Activated naive CD4-positive, alpha-beta T cell treated with anti-CD3 and anti-CD28 coated beads, Interleukin-2, amount 50 U/mL, for 24 hours (primary cell): ENCODE measurements around the gene TMEM132C.

ENCODE experiments used
- H3K27ac Mint-ChIP-seq: one replicate; pipeline ENCODE4 v1.8.0; 2021; ENCODE audit warnings: mild to moderate bottlenecking, mixed read lengths
- H3K27me3 Mint-ChIP-seq: one replicate; pipeline ENCODE4 v1.8.0; 2021; ENCODE audit warnings: mixed read lengths
- H3K36me3 Mint-ChIP-seq: one replicate; pipeline ENCODE4 v1.8.0; 2021; ENCODE audit warnings: mixed read lengths
- H3K4me1 Mint-ChIP-seq: one replicate; pipeline ENCODE4 v1.8.0; 2021; ENCODE audit warnings: mixed read lengths
- H3K4me3 Mint-ChIP-seq: one replicate; pipeline ENCODE4 v1.8.0; 2021; ENCODE audit warnings: mild to moderate bottlenecking, mixed read lengths
- H3K9me3 Mint-ChIP-seq: one replicate; pipeline ENCODE4 v1.8.0; 2021; ENCODE audit warnings: mixed read lengths

TMEM132C gene

GRCh38 chr12:128408669-128409068 lies 141.7 kb downstream of the TMEM132C start:
- Mint-ChIP-seq H3K27me3 (no peaks in the 10 kb centered on the region), H3K4me1 (no peaks in the 10 kb centered on the region), H3K9me3 (peaks cover 11% of the 10 kb centered on the region), H3K36me3 (no peaks in the 10 kb centered on the region), H3K27ac (no peak overlapping the region), H3K4me3 (no peak overlapping the region)

DNA sequence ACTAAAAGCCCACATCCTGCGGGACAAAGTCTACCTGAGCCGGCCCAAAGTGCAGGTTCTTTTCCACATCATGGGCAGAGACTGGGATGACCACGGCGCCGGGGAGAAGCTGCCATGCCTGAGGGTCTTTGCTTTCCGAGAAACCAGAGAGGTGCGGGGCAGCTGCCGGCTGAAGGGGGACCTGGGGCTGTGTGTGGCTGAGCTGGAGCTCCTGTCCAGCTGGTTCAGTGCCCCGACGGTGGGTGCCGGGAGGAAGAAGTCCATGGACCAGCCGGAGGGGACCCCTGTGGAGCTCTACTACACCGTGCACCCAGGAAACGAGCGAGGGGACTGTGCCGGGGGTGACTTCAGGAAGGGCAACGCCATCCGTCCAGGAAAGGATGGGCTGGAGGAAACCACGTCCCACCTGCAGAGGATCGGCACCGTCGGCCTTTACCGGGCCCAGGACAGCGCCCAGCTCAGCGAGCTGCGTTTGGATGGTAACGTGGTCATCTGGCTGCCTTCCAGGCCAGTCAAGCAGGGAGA lies 148.1 kb downstream of the TMEM132C start:
- H3K4me3 Mint-ChIP-seq, result no peak overlapping the region
- no peaks in the 10 kb centered on the region for H3K27me3 Mint-ChIP-seq
- no peaks in the 10 kb centered on the region for H3K4me1 Mint-ChIP-seq
- H3K27ac Mint-ChIP-seq, result no peak overlapping the region
- H3K36me3 Mint-ChIP-seq, result no peaks in the 10 kb centered on the region
- H3K9me3 Mint-ChIP-seq, result no peaks in the 10 kb centered on the region

GRCh38 chr12:128418944-128419343 lies 152.0 kb downstream of the TMEM132C start:
- no peak overlapping the region for H3K4me3 Mint-ChIP-seq
- H3K27ac Mint-ChIP-seq, result no peak overlapping the region
- no peaks in the 10 kb centered on the region for H3K9me3 Mint-ChIP-seq
- no peaks in the 10 kb centered on the region for H3K36me3 Mint-ChIP-seq
- no peaks in the 10 kb centered on the region for H3K27me3 Mint-ChIP-seq
- H3K4me1 Mint-ChIP-seq, result no peaks in the 10 kb centered on the region

GRCh38 chr12:128420163-128420562 lies 153.2 kb downstream of the TMEM132C start:
- Mint-ChIP-seq H3K27me3 (no peaks in the 10 kb centered on the region), H3K36me3 (no peaks in the 10 kb centered on the region), H3K4me3 (no peak overlapping the region), H3K9me3 (no peaks in the 10 kb centered on the region), H3K27ac (no peak overlapping the region), H3K4me1 (no peaks in the 10 kb centered on the region)

DNA sequence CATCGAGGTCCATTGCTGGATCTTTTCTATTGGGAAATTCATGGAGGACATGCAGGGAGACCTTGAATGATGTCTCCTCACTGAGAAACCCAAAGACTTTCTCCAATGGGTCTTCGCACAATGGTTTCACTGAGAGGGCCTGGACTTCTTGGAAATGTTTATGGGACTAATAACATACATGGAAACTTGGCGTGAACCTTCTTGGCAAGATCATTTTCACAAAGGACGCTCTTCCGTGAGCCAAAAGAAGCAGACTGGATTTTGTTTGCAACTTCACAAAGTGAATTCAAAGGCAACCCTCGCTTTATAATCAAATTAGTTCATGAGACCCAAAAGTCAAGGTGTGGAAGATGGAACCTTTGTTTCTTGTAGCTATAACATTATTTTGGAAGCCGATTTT lies 154.4 kb downstream of the TMEM132C start:
- Mint-ChIP-seq H3K27ac (no peak overlapping the region), H3K4me1 (no peaks in the 10 kb centered on the region), H3K27me3 (no peaks in the 10 kb centered on the region), H3K9me3 (no peaks in the 10 kb centered on the region), H3K36me3 (no peaks in the 10 kb centered on the region), H3K4me3 (no peak overlapping the region)

DNA sequence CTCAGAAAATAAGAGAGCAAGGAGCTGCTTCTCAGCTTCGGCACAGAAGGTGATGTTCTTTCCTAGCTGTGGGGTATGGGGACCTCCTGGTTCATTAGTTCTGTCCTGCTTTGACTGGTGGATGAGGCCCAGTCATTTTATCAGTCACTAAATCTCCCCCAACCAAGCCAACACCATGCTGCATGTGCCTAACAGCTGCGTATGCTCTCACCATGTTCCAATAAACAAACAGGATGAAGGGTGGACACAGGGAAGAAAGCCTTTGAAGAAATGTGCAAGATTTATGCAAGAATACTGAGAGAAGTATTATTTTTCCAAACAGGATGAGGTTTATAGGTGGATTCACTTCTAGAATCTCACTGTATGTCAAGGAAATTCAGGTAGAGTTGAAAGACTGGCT lies 156.2 kb downstream of the TMEM132C start:
- Mint-ChIP-seq H3K36me3 (no peaks in the 10 kb centered on the region), H3K27ac (no peak overlapping the region), H3K9me3 (no peaks in the 10 kb centered on the region), H3K27me3 (no peaks in the 10 kb centered on the region), H3K4me1 (no peaks in the 10 kb centered on the region), H3K4me3 (no peak overlapping the region)

DNA sequence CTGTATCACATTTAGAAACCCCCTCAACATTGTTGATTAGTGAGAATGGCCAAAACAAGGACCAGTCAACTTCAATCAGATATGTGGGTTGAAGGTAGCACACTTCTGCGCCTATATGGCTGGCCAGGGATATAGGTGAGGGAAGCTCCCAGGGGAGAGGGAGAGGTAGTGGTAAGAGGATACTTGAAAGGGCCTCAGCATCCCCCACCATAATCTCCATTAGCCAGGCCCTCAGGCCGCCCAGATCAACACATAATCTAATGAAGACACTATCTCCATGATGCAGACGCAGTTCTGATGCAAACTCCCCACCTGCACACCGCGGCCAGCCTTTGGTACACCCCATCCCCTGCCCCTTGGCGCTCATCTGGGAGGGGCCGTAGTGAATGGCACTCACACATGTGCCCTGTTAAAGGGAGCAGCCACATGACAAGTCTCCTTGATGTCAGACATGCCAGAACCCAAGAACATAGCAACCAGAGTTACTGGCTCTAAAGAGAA lies 158.0 kb downstream of the TMEM132C start:
- Mint-ChIP-seq H3K4me3 (no peak overlapping the region), H3K27ac (no peak overlapping the region), H3K36me3 (no peaks in the 10 kb centered on the region), H3K4me1 (no peaks in the 10 kb centered on the region), H3K27me3 (no peaks in the 10 kb centered on the region), H3K9me3 (no peaks in the 10 kb centered on the region)

GRCh38 chr12:128425666-128426331 lies 158.8 kb downstream of the TMEM132C start:
- Mint-ChIP-seq H3K27ac (no peak overlapping the region), H3K36me3 (no peaks in the 10 kb centered on the region), H3K27me3 (no peaks in the 10 kb centered on the region), H3K4me1 (no peaks in the 10 kb centered on the region), H3K9me3 (no peaks in the 10 kb centered on the region), H3K4me3 (no peak overlapping the region)

DNA sequence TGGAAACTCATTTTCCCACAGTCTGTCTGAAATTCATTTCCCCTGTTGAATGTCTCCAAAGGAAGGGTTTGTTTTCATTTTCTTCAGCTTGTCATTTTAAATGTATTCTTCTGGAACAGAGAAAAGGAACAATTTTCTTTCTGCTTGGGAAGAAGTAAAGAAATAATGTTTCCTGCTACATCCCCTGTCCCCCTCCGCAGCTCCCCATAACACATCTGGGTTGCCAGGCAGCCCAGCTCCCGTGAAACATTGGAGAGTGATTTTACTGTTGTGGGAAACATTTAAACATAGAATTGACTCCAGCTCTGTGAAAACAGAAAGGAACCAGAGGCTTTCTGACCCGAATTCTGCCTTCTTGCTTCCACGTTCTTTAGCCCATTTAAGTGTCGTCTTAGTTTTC lies 159.5 kb downstream of the TMEM132C start:
- H3K27ac Mint-ChIP-seq, result no peak overlapping the region
- no peaks in the 10 kb centered on the region for H3K27me3 Mint-ChIP-seq
- no peaks in the 10 kb centered on the region for H3K36me3 Mint-ChIP-seq
- H3K9me3 Mint-ChIP-seq, result no peaks in the 10 kb centered on the region
- H3K4me1 Mint-ChIP-seq, result no peaks in the 10 kb centered on the region
- no peak overlapping the region for H3K4me3 Mint-ChIP-seq

DNA sequence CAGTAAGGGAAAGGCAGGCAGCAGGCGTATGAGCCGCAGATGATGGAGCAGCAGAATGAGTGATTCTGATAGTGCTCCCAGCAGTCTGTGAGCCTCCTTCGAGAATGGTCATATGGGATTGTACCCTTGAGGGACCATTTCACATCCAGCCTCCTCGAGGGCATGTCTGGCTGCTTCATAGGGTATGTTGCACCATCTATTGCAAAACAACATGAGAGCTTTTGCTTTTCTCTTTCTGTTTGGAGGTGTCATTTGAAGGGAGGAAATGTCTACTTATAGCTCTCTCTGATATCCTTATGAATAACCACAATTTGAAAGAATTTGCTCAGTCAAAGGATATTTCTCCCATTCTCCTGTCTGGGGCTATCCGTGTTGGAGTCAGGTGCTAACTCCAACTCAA lies 172.8 kb downstream of the TMEM132C start:
- H3K9me3 Mint-ChIP-seq, result no peaks in the 10 kb centered on the region
- H3K27me3 Mint-ChIP-seq, result peaks cover 2% of the 10 kb centered on the region
- H3K27ac Mint-ChIP-seq, result no peak overlapping the region
- H3K4me1 Mint-ChIP-seq, result no peaks in the 10 kb centered on the region
- H3K4me3 Mint-ChIP-seq, result no peak overlapping the region
- no peaks in the 10 kb centered on the region for H3K36me3 Mint-ChIP-seq

DNA sequence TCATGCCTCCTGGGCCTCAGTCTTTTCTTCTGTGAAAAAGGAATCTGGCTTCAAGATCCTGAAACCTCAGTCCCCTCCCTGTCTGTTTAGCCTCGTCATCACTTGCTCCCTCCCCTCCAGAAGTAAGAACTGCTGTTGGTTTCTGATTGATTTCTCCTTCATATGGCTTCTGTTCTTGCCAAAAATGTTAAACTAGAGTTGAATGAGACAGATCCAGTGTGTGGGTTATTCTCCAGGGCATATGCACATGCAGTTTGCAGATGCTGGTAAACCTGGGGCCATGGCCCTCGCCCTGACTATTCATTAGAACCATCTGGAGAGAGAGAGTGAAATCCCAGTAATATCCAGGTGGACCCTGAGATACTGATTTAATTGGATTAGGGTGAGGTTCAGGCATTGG lies 175.1 kb downstream of the TMEM132C start:
- Mint-ChIP-seq H3K9me3 (no peaks in the 10 kb centered on the region), H3K27ac (no peak overlapping the region), H3K36me3 (no peaks in the 10 kb centered on the region), H3K4me1 (no peaks in the 10 kb centered on the region), H3K4me3 (no peak overlapping the region), H3K27me3 (peaks cover 2% of the 10 kb centered on the region)

DNA sequence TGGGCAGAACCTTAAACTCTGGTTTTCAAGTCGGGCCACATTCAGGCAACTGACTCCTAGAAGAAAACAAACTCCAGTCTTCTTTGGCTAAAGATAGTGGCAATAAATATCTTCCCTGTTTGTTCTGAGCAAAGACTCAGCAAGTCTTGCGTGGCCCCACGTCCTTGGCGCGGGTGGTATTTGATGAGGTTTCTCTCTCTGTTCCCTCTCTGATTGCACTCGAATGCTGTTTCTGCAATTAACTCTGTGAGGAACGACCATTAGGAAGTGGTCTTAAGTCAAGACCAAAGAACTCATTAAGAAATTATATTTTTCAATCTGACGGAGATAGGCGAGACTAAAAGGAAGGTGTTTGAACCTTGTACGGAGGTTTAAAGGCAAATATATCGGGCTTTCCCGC lies 177.6 kb downstream of the TMEM132C start:
- Mint-ChIP-seq H3K27ac (no peak overlapping the region), H3K4me1 (no peaks in the 10 kb centered on the region), H3K27me3 (peaks cover 2% of the 10 kb centered on the region), H3K4me3 (no peak overlapping the region), H3K36me3 (no peaks in the 10 kb centered on the region), H3K9me3 (no peaks in the 10 kb centered on the region)

GRCh38 chr12:128445415-128446127 lies 178.6 kb downstream of the TMEM132C start:
- H3K9me3 Mint-ChIP-seq, result no peaks in the 10 kb centered on the region
- no peaks in the 10 kb centered on the region for H3K4me1 Mint-ChIP-seq
- no peaks in the 10 kb centered on the region for H3K36me3 Mint-ChIP-seq
- H3K27me3 Mint-ChIP-seq, result peaks cover 2% of the 10 kb centered on the region
- H3K4me3 Mint-ChIP-seq, result no peak overlapping the region
- no peak overlapping the region for H3K27ac Mint-ChIP-seq

- peaks cover 1% of the 10 kb centered on the region for H3K27me3 Mint-ChIP-seq
Observed at GRCh38 chr12:128449146-128449894, 182.3 kb downstream of the TMEM132C start.

GRCh38 chr12:128450810-128451209 lies 183.8 kb downstream of the TMEM132C start:
- H3K36me3 Mint-ChIP-seq, result no peaks in the 10 kb centered on the region
- H3K27ac Mint-ChIP-seq, result no peak overlapping the region
- H3K9me3 Mint-ChIP-seq, result no peaks in the 10 kb centered on the region
- no peak overlapping the region for H3K4me3 Mint-ChIP-seq
- H3K27me3 Mint-ChIP-seq, result peaks cover 1% of the 10 kb centered on the region
- H3K4me1 Mint-ChIP-seq, result no peaks in the 10 kb centered on the region

More at GRCh38 chr12:128449146-128449894, 182.3 kb downstream of the TMEM132C start:
- no peak overlapping the region for H3K4me3 Mint-ChIP-seq
- no peaks in the 10 kb centered on the region for H3K36me3 Mint-ChIP-seq
- H3K27ac Mint-ChIP-seq, result no peak overlapping the region
- H3K4me1 Mint-ChIP-seq, result no peaks in the 10 kb centered on the region
- no peaks in the 10 kb centered on the region for H3K9me3 Mint-ChIP-seq

DNA sequence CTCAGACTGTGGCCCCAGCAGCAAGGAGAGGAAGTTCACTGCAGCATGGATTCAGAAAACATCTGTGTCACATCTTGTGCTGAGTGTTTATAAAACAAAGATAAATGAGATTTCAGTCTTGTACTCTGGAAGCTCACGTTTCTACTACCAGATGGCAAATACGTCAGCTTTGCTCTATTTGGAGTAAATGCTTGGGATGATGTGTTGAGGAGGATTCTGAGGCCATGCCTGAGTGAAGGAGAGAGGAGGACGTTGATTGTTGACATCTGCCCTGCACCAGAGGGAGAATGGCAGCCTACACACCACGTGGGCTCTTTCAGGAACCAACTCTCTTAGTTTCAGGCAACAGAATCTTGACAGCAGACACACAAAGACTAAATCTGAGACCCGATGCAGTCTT lies 188.9 kb downstream of the TMEM132C start:
- Mint-ChIP-seq H3K4me1 (no peaks in the 10 kb centered on the region), H3K36me3 (no peaks in the 10 kb centered on the region), H3K27ac (no peak overlapping the region), H3K9me3 (no peaks in the 10 kb centered on the region), H3K27me3 (peaks cover 1% of the 10 kb centered on the region), H3K4me3 (no peak overlapping the region)
